Prostate gland (tissue), 2 donors: ENCODE measurements around the gene CRYGN. TPM values are rescaled to one million over a fixed set of nuclear protein-coding genes. Genes with fewer than 3 reads are reported as not detected.

ENCODE experiments used
- DNase-seq: peaks from one replicate; pipeline ENCODE4 v3.0.0-alpha.2; 2019; ENCODE audit warnings: low spot score
- H3K27ac ChIP-seq, 2 donors: fragments of 200-600 bp; sonication (generic); 2 replicates each; pipeline ENCODE4 v1.5.1; 2017 to 2019
- H3K27me3 ChIP-seq: fragments of 200-600 bp; sonication (generic); replicated peaks from 2 replicates; pipeline ENCODE4 v1.5.1; 2019; ENCODE audit not compliant: insufficient read depth
- H3K36me3 ChIP-seq, 2 donors: fragments of 200-600 bp; sonication (generic); 1 replicate in 1 of 2; 2 replicates in 1 of 2; pipeline versions ENCODE4 v1.5.1 to v1.8.1; 2017 to 2019
- H3K4me1 ChIP-seq: fragments of 200-600 bp; sonication (generic); replicated peaks from 2 replicates; pipeline ENCODE4 v1.5.1; 2019
- H3K4me3 ChIP-seq, 2 donors: fragments of 200-600 bp; sonication (generic); 2 replicates each; pipeline ENCODE4 v1.5.1; 2017 to 2019
- H3K9me3 ChIP-seq: fragments of 200-600 bp; sonication (generic); 2 replicates; pipeline ENCODE4 v1.5.1; 2017
- CTCF ChIP-seq, 4 experiments: fragments of 200-600 bp in 2 of 4; fragments of 450-650 bp in 2 of 4; sonication (generic) in 2 of 4; IDR thresholded peaks; 1 replicate in 3 of 4; 2 replicates in 1 of 4; pipeline ENCODE4 v1.5.1; 2016 to 2019; ENCODE audit warnings: antibody characterized with exemption in 4 of 4, mild to moderate bottlenecking in 2 of 4, moderate library complexity in 2 of 4
- POLR2A ChIP-seq: fragments of 450-650 bp; IDR thresholded peaks from one replicate; pipeline ENCODE4 v1.6.1; 2016; ENCODE audit warnings: antibody characterized with exemption, mild to moderate bottlenecking
- POLR2AphosphoS5 ChIP-seq: sonication (generic); formaldehyde crosslinking; IDR thresholded peaks from one replicate; pipeline ENCODE4 v1.6.1; 2017; ENCODE audit warnings: antibody characterized with exemption
- WGBS: methylation state at CpG from one replicate; pipeline ENCODE4 v1.1.5; 2018; 5-methylcytosine and 5-hydroxymethylcytosine counted together
- intact Hi-C: fragments of 100-400 bp; cut with DNase I; formaldehyde crosslinking; loops from one replicate; pipeline ENCODE4 v1.14.2; 2022
- total RNA-seq, 2 donors: library from RNA; depleted of rRNA; stranded (reverse); fragments of >200 nt; gene quantifications; one replicate each; pipeline ENCODE4 v1.1.0, GENCODE V29; 2016

CRYGN gene
- total RNA-seq, 2 donors from 2014 or later = not detected

- no peak overlapping the region for H3K27ac ChIP-seq
- DNase-seq = no peak
- TF ChIP-seq CTCF (IDR thresholded peaks at IDR 0.05) = no peak
- no peak for TF ChIP-seq POLR2AphosphoS5
- no peak for TF ChIP-seq POLR2A
- H3K9me3 ChIP-seq = no peaks in the 10 kb centered on the region
- no peaks in the 10 kb centered on the region for H3K27me3 ChIP-seq
- H3K36me3 ChIP-seq = no peaks in the 10 kb centered on the region
- H3K4me3 ChIP-seq = no peak overlapping the region
- intact Hi-C loops = no loop called here
- WGBS = 80% methylated on average over 15 of the region's 15 CpGs
- H3K4me1 ChIP-seq = peaks cover 2% of the 10 kb centered on the region
Measured at GRCh38 chr7:151383638-151384351, 56.1 kb downstream of the CRYGN start.

DNA sequence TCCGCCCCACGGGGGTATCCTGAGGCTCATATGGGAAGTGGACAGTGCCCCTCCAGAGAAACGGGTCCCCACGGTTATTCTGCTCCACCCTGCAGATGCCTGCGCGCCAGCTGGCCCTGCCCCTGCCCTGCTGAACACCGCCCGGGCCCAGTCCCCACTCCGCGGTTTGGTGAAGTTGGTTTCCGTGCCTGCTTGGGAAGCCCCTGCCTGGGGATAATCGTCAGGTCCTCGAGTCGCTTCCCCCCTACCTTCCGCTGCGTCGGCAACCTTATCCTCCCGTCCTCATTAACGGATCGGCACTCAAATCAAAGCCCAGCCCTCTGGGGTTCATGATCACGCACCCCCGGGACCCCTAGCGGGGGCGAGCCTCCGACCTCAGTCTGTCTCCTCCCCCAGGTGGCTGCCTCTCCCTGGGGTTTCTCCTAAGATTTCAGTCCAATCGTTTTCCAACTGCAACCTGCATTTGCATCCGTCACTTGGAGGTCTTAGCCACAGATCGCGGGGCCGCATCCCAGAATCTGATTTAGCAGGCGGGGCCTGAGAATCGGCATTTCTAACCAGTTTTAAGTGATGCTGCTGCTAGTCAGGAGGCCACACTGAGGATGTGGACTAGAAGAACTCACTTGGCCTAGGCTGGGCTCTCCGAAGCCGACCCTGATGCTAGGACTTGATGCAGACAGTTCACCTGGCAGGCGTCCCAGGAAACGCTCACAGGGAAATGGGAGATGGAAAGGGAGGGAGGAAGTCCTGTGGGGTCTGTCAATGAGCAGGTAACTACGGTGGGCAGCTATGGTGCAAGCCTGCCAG, 57.7 kb downstream of the CRYGN start:
- Histone ChIP-seq H3K27me3 (no peaks in the 10 kb centered on the region), H3K4me1 (peaks cover 2% of the 10 kb centered on the region), H3K36me3 (no peaks in the 10 kb centered on the region), H3K4me3 (peak overlapping the region in 1 of 2 donors; percentile 5), H3K27ac (no peak overlapping the region), H3K9me3 (no peaks in the 10 kb centered on the region)
- intact Hi-C loops = no loop called here
- 38% methylated on average over 31 of the region's 37 CpGs for WGBS
- no peak for TF ChIP-seq POLR2A
- no peak for TF ChIP-seq CTCF (IDR thresholded peaks at IDR 0.05)
- no peak for TF ChIP-seq POLR2AphosphoS5
- no peak for DNase-seq

DNA sequence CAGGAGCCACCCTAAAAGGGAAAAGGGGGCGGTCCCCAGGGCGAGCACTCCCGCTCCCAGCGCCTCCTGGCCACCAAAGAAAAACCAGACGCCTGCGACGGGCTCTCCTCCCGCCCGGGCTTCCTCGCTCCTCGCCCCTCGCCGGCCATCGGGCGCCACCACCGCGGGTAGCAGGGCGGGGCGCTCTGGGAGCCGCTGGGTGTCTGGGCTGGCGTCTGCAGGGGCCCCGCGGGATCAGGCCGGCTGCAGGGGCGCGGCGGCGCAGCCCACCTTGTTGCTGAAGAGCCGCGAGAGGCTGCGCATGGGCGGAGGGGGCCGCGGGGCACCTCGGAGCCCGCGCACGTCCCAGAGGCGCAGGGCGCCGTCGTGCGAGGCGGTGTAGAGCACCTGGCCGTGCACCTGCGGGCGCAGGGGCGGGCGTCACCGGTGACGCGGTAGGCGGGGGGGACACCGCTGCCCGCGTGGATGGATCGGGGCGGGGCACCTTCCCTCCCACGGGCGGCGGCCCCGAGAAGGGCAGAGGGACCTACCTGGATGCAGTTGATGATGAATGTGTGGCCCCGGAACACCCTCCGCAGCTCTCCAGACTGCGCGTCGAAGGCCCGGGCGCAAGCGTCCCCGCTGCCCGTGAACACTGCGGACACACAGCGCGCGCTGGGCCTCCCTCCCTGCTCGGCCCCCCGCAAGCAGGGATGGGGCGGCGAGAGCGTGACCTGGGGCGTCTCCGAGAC, 58.4 kb downstream of the CRYGN start:
- H3K4me1 ChIP-seq = peaks cover 2% of the 10 kb centered on the region
- H3K27ac ChIP-seq = no peak overlapping the region
- intact Hi-C loops = no loop called here
- H3K4me3 ChIP-seq = peak overlapping the region; percentile 5 to 24
- DNase-seq = no peak
- TF ChIP-seq POLR2AphosphoS5 = no peak
- TF ChIP-seq POLR2A = no peak
- TF ChIP-seq CTCF (IDR thresholded peaks at IDR 0.05) = no peak
- no peaks in the 10 kb centered on the region for H3K27me3 ChIP-seq
- H3K36me3 ChIP-seq = peaks cover 0 to 5% of the 10 kb centered on the region in 2 donors
- WGBS = 6% methylated on average over 69 of the region's 83 CpGs
- no peaks in the 10 kb centered on the region for H3K9me3 ChIP-seq

GRCh38 chr7:151381098-151381347, 58.9 kb downstream of the CRYGN start:
- TF ChIP-seq POLR2AphosphoS5 = no peak
- TF ChIP-seq POLR2A = no peak
- H3K36me3 ChIP-seq = peaks cover 0 to 10% of the 10 kb centered on the region in 2 donors
- peaks cover 2% of the 10 kb centered on the region for H3K4me1 ChIP-seq
- 58% methylated on average over 7 of the region's 7 CpGs for WGBS
- no peak for DNase-seq
- H3K9me3 ChIP-seq = no peaks in the 10 kb centered on the region
- intact Hi-C loops = no loop called here
- H3K27me3 ChIP-seq = no peaks in the 10 kb centered on the region
- peak overlapping the region in 1 of 2 donors; percentile 24 for H3K4me3 ChIP-seq
- H3K27ac ChIP-seq = no peak overlapping the region
